ENCODE data around the gene COG6. TPM values are rescaled to one million over a fixed set of nuclear protein-coding genes. Genes with fewer than 3 reads are reported as not detected.

Gene COG6
- total RNA-seq, 1 experiment from 2014 or later: 23.7 TPM

DNA sequence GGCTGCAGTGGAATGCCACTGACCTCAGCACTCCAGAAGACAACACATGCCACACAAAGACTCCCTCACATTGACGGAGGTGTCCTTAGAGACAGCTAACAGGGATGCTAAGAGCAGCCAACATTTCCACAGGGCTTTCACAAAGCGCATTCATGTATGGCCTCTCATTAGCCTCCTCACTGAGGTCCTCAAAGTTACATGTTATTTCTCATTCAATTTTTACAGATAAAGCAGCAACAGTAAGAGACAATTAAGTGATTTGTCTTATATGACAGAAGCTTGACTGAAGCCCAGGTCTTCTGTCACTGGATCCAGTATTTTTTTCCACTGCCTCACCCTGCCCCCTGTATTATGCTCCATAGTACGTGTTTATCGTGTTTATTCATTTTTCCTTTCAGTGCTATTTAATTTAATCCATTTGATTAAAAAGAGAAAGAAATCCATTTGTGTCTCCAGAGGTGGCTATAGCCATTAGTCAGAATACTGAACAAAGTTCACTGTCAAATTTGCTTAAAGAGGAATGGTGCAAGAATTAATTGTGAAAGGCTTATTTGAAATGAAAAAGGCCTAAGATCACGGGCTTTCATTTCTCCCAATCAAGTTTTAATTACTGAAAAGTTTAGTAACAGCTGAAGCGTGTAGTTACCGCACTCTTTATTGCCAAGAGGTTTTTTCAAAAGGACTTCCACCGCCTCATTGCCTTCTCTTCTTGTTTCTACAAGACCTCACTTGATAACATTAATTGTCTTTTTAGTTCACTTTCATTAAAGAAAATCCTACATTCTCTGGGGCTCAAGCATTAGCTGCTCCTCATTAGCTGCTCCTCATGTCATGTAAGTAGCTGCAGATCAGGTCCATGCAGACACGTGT is 115.0 kb downstream of the COG6 start:
- Mint-ChIP-seq H3K4me1 (ENCODE audit: low read depth, unreplicated experiment) (no peaks in the 10 kb centered on the region), H3K36me3 (ENCODE audit: insufficient read depth, unreplicated experiment) (no peaks in the 10 kb centered on the region), H3K27me3 (ENCODE audit: unreplicated experiment) (no peaks in the 10 kb centered on the region), H3K9me3 (ENCODE audit: low read depth, unreplicated experiment) (no peaks in the 10 kb centered on the region), H3K4me3 (ENCODE audit: low read depth, unreplicated experiment) (no peak overlapping the region), H3K27ac (ENCODE audit: unreplicated experiment) (no peak overlapping the region)
- DNase-seq: no peak
- CTCF ChIA-PET: no interaction called here
- TF ChIP-seq, protein P1, sequence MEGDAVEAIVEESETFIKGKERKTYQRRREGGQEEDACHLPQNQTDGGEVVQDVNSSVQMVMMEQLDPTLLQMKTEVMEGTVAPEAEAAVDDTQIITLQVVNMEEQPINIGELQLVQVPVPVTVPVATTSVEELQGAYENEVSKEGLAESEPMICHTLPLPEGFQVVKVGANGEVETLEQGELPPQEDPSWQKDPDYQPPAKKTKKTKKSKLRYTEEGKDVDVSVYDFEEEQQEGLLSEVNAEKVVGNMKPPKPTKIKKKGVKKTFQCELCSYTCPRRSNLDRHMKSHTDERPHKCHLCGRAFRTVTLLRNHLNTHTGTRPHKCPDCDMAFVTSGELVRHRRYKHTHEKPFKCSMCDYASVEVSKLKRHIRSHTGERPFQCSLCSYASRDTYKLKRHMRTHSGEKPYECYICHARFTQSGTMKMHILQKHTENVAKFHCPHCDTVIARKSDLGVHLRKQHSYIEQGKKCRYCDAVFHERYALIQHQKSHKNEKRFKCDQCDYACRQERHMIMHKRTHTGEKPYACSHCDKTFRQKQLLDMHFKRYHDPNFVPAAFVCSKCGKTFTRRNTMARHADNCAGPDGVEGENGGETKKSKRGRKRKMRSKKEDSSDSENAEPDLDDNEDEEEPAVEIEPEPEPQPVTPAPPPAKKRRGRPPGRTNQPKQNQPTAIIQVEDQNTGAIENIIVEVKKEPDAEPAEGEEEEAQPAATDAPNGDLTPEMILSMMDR (IDR thresholded peaks at IDR 0.05; ENCODE audit: unreplicated experiment): no peak
- no TSS peak for BruUV-seq (replicated peaks)
- intact Hi-C loops (cut with micrococcal nuclease; ENCODE audit: unreplicated experiment): loop anchor here (10.0 kb wide), 1 partner anchor 1004 kb away; the partner anchor contains the start of gene MRPS31

DNA sequence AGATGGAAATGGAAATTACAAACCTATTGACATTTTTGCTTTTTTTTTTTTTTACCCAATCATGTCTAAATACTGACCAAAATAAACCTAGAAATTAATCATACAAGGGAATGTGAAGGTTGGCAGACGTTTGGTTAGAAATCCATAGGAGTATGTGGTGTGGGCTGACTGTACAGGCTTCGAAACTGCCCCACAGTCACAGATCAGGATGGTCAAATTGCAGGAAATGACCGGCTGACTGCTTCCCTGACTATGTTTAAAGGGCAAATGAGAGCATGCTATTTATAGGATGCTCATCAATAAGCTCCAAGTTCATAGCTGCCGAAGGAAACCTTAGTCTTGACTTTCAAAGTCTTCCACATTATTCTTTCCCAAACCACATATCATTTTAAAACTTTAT is 118.4 kb downstream of the COG6 start:
- intact Hi-C loops (cut with micrococcal nuclease; ENCODE audit: unreplicated experiment): loop anchor here (10.0 kb wide), 1 partner anchor 1001 kb away; the partner anchor contains the start of gene MRPS31
- Mint-ChIP-seq H3K4me1 (ENCODE audit: low read depth, unreplicated experiment) (peaks cover 10% of the 10 kb centered on the region), H3K27ac (ENCODE audit: unreplicated experiment) (no peak overlapping the region), H3K36me3 (ENCODE audit: insufficient read depth, unreplicated experiment) (peaks cover 5% of the 10 kb centered on the region), H3K27me3 (ENCODE audit: unreplicated experiment) (no peaks in the 10 kb centered on the region), H3K4me3 (ENCODE audit: low read depth, unreplicated experiment) (no peak overlapping the region), H3K9me3 (ENCODE audit: low read depth, unreplicated experiment) (peaks cover 2% of the 10 kb centered on the region)
- DNase-seq: no peak
- CTCF ChIA-PET: no interaction called here
- TF ChIP-seq, protein P1 (IDR thresholded peaks at IDR 0.05; ENCODE audit: unreplicated experiment): no peak
- no TSS peak for BruUV-seq (replicated peaks)

DNA sequence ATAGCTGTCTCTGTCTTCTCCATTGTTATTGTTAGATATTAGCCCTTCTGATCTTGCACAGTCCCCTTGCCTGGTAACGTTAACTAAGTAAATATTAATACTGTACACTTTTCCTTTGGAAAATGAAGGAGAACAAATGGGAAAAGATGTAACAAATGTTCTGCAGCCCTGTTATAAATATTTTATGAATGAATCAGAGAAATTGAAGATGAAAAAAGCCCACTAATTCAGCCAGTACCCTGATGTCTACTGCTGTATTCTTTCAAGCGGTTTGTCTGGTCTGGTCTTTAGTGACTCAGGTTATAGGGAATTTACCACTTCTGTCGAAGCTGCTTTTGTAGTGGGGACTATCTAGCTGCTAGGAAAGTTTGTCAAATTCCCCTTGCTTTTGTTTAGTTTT is 121.0 kb downstream of the COG6 start:
- no peak overlapping the region for H3K4me3 Mint-ChIP-seq (ENCODE audit: low read depth, unreplicated experiment)
- DNase-seq: no peak
- intact Hi-C loops (cut with micrococcal nuclease; ENCODE audit: unreplicated experiment): loop anchor here (10.0 kb wide), 1 partner anchor 998 kb away; the partner anchor contains the start of gene MRPS31
- H3K9me3 Mint-ChIP-seq (ENCODE audit: low read depth, unreplicated experiment): peaks cover 2% of the 10 kb centered on the region
- H3K27ac Mint-ChIP-seq (ENCODE audit: unreplicated experiment): no peak overlapping the region
- TF ChIP-seq, protein P1 (IDR thresholded peaks at IDR 0.05; ENCODE audit: unreplicated experiment): no peak
- H3K36me3 Mint-ChIP-seq (ENCODE audit: insufficient read depth, unreplicated experiment): peaks cover 5% of the 10 kb centered on the region
- CTCF ChIA-PET: no interaction called here
- H3K27me3 Mint-ChIP-seq (ENCODE audit: unreplicated experiment): no peaks in the 10 kb centered on the region
- no TSS peak for BruUV-seq (replicated peaks)
- H3K4me1 Mint-ChIP-seq (ENCODE audit: low read depth, unreplicated experiment): peaks cover 10% of the 10 kb centered on the region

DNA sequence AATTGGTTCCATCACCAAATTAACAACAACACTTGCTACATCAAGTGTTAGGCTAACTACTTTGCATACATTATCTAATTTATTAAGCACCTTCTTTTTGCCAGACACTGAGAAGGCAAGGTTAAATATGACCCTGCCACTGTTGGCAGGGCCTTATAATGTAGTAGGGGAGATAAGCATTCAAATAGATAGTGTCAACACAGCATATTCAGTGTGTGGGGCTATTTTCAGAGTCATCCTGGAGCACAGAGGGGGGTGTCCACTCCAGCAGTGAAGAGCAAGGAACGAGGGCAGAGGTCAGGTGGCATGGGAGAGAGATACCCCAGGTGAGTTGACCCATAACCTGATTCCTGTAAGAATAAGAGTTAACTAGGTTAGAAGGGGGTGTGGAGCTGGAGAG is 121.6 kb downstream of the COG6 start:
- no TSS peak for BruUV-seq (replicated peaks)
- no peak for DNase-seq

More for the DNA sequence above, 121.6 kb downstream of the COG6 start:
- intact Hi-C loops (cut with micrococcal nuclease; ENCODE audit: unreplicated experiment): loop anchor here (10.0 kb wide), 1 partner anchor 998 kb away; the partner anchor contains the start of gene MRPS31
- peaks cover 10% of the 10 kb centered on the region for H3K4me1 Mint-ChIP-seq (ENCODE audit: low read depth, unreplicated experiment)
- TF ChIP-seq, protein P1 (IDR thresholded peaks at IDR 0.05; ENCODE audit: unreplicated experiment): no peak
- H3K9me3 Mint-ChIP-seq (ENCODE audit: low read depth, unreplicated experiment): peaks cover 2% of the 10 kb centered on the region
- H3K27me3 Mint-ChIP-seq (ENCODE audit: unreplicated experiment): no peaks in the 10 kb centered on the region
- no peak overlapping the region for H3K4me3 Mint-ChIP-seq (ENCODE audit: low read depth, unreplicated experiment)
- CTCF ChIA-PET: interaction anchor here (1.5 kb wide), 1 partner anchor 9 kb away, joined by 3 read pairs; no protein-coding TSS in a partner anchor
- peaks cover 5% of the 10 kb centered on the region for H3K36me3 Mint-ChIP-seq (ENCODE audit: insufficient read depth, unreplicated experiment)
- H3K27ac Mint-ChIP-seq (ENCODE audit: unreplicated experiment): peak overlapping the region; percentile 67

All from Calu3 (cell line).